Measurements from ENCODE around the gene MTMR4. TPM values are rescaled to one million over a fixed set of nuclear protein-coding genes. Genes with fewer than 3 reads are reported as not detected.

The MTMR4 gene
- total RNA-seq, 1 donor from 2014 or later, result 24.6 TPM

DNA sequence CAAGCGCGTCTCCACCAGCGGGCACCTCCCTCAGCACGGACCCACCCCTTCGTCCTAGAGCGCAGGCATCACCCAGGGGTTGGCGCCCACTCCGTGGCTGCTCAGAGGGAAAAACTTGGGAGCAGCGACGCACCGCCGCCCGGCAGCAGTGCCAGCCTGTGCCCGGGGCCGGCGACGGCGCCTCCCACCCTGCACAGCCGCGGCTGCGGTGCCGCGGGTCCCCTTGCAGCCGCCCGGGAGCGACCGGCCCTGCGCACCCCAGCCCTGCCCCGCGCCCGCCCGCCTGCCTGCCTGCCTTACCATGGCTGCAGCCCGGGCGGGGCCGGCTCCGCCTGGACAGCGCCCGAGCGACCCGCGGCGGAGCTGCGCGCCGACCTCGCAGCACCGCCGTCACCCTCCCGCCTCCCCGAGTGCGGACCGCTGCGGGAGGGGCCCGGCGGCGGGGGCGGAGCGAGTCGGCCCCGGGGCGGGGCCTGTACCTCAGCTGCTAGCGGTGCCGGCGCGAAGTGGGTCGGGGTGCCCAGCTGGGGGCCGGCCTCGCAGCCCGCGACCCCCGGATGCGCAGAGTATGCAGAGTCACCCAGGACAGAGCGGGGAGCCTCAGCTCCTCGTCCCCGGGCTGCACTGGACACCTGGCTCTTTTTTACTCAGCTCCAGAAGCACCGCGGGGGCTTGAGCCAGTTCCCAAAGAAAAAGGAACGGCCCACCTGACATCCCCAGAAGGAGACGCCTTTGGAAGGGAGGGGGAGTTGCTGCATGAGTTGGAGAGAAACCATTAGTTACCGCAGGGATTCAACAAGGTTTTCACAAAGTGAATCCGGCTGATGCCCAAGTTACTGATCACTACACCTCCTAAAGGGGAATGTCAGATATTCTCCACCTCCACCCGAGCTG is 17.5 kb upstream of the MTMR4 start:
- H3K9me3 ChIP-seq, result no peaks in the 10 kb centered on the region
- intact Hi-C loops (cut with DNase I), result loop anchor here (5.0 kb wide), 1 partner anchor 100 kb away; no protein-coding TSS in a partner anchor
- H3K4me1 ChIP-seq, result peaks cover 4 to 19% of the 10 kb centered on the region in 2 donors
- H3K27me3 ChIP-seq, result no peaks in the 10 kb centered on the region
- TF ChIP-seq, protein P1, sequence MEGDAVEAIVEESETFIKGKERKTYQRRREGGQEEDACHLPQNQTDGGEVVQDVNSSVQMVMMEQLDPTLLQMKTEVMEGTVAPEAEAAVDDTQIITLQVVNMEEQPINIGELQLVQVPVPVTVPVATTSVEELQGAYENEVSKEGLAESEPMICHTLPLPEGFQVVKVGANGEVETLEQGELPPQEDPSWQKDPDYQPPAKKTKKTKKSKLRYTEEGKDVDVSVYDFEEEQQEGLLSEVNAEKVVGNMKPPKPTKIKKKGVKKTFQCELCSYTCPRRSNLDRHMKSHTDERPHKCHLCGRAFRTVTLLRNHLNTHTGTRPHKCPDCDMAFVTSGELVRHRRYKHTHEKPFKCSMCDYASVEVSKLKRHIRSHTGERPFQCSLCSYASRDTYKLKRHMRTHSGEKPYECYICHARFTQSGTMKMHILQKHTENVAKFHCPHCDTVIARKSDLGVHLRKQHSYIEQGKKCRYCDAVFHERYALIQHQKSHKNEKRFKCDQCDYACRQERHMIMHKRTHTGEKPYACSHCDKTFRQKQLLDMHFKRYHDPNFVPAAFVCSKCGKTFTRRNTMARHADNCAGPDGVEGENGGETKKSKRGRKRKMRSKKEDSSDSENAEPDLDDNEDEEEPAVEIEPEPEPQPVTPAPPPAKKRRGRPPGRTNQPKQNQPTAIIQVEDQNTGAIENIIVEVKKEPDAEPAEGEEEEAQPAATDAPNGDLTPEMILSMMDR (IDR thresholded peaks at IDR 0.05), result no peak
- DNase-seq (ENCODE audit: low spot score in 2 of 2), result peak in 1 of 2 donors; percentile 82
- peak overlapping the region; percentile 66 to 78 for H3K27ac ChIP-seq
- H3K4me3 ChIP-seq, result peak overlapping the region; percentile 64
- H3K36me3 ChIP-seq, result no peaks in the 10 kb centered on the region

DNA sequence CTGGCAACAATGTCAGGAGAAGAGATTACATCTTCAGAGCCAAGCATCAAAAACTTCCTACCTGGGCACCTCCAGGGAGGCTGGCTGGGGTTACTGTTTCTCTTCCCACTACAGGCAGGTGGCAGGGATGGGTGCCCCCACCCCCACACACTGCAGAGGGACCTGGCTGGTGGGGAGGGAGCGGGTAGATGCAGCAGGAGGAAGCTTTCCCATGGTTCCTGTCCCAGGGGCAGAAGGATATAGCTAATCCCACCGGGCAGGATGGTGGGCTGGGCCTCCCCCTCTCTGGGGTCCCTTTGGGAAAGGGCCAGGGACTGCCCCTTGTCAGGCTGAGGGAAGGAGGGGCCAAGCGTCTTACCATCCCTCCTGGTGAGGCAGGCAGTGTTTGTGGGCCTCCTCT is 16.7 kb upstream of the MTMR4 start:
- TF ChIP-seq, protein P1 (IDR thresholded peaks at IDR 0.05), result no peak
- intact Hi-C loops (cut with DNase I), result loop anchor here (5.0 kb wide), 1 partner anchor 101 kb away; no protein-coding TSS in a partner anchor
- H3K4me1 ChIP-seq, result peaks cover 5 to 25% of the 10 kb centered on the region in 2 donors

DNA sequence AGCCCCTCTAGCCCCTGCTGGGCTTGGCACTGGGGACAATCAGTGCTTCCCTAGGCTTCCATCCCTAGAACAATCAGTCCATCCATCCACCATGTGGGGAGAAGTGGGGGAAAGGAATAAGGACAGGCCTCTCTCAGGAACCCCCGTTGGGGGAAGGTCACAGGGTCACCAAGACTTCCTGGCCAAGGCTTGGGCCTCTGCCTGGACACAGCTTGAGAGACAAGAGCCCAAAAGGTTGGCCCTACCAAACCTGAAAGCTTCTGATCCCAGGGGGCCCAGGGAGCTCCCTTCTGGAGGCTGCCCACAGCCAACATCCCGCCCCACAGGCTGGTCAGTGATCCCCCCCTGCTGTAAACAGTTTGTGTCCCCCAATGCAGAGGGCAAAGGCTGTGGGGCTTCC is 16.2 kb upstream of the MTMR4 start:
- Histone ChIP-seq H3K4me1 (peaks cover 10 to 29% of the 10 kb centered on the region in 2 donors), H3K36me3 (no peaks in the 10 kb centered on the region), H3K27me3 (no peaks in the 10 kb centered on the region), H3K4me3 (peak overlapping the region in 1 of 2 donors; percentile 64), H3K27ac (peak overlapping the region; percentile 64 to 78), H3K9me3 (no peaks in the 10 kb centered on the region)
- intact Hi-C loops (cut with DNase I), result loop anchor here (5.0 kb wide), 1 partner anchor 102 kb away; no protein-coding TSS in a partner anchor
- TF ChIP-seq, protein P1 (IDR thresholded peaks at IDR 0.05), result no peak
- no peak for DNase-seq (ENCODE audit: low spot score in 2 of 2)

More for the DNA sequence above, 16.7 kb upstream of the MTMR4 start:
- peak overlapping the region; percentile 64 for H3K4me3 ChIP-seq
- H3K27me3 ChIP-seq, result no peaks in the 10 kb centered on the region
- no peaks in the 10 kb centered on the region for H3K36me3 ChIP-seq
- peak overlapping the region; percentile 64 to 78 for H3K27ac ChIP-seq
- no peaks in the 10 kb centered on the region for H3K9me3 ChIP-seq
- no peak for DNase-seq (ENCODE audit: low spot score in 2 of 2)

DNA sequence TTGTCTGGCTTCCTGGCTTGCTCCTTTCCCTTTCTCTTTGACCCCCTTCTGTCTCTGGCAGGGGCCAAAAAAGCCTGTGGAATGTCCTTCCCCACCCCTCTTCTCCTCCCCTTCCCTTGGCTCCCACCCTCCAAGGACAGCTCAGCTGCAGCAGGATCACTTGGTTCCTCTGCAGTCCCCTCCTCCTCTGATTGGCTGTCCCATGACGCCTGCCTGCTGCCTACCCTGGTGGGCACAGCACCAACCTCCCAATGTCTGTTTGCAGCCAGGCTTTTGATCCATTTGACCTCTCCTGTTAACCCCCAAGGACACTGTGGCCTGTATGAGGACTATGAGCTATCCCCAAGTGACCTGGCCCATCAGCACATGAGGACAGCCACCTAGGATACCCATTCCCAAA is 14.8 kb upstream of the MTMR4 start:
- no peak overlapping the region for H3K4me3 ChIP-seq
- intact Hi-C loops (cut with DNase I), result loop anchor here (10.0 kb wide), 1 partner anchor 686 kb away; the partner anchor contains the start of gene SMG8

DNA sequence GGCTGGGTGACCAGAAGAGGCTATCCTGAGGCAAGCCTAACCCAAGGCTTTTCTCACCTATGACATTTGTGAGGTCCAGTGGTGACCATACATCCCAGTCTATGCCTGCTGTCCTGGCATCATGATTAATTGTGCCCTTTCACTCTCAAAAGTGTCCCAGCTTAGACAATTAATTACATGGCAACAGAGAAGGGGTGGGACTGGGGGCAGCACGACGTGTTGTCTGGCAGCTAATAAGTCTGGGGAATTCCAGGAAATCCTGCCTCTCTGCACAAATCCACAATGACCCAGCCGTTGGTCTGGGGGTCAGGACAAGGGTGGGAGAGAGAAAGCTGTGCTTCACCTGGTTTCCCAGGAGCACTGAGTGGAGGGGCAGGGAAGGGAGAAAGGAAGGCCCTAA is 14.0 kb upstream of the MTMR4 start:
- H3K27ac ChIP-seq, result peak overlapping the region; percentile 87 to 88

More for the DNA sequence above, 14.8 kb upstream of the MTMR4 start:
- Histone ChIP-seq H3K9me3 (no peaks in the 10 kb centered on the region), H3K27ac (peak overlapping the region; percentile 87 to 88), H3K4me1 (peaks cover 17 to 36% of the 10 kb centered on the region in 2 donors), H3K36me3 (no peaks in the 10 kb centered on the region), H3K27me3 (no peaks in the 10 kb centered on the region)
- no peak for DNase-seq (ENCODE audit: low spot score in 2 of 2)
- TF ChIP-seq, protein P1 (IDR thresholded peaks at IDR 0.05), result no peak

More for the DNA sequence above, 14.0 kb upstream of the MTMR4 start:
- intact Hi-C loops (cut with DNase I), result loop anchor here (10.0 kb wide), 1 partner anchor 686 kb away; the partner anchor contains the start of gene SMG8
- no peaks in the 10 kb centered on the region for H3K36me3 ChIP-seq
- TF ChIP-seq, protein P1 (IDR thresholded peaks at IDR 0.05), result no peak
- no peaks in the 10 kb centered on the region for H3K9me3 ChIP-seq
- no peaks in the 10 kb centered on the region for H3K27me3 ChIP-seq
- peaks cover 17 to 36% of the 10 kb centered on the region in 2 donors for H3K4me1 ChIP-seq
- H3K4me3 ChIP-seq, result no peak overlapping the region
- no peak for DNase-seq (ENCODE audit: low spot score in 2 of 2)

Data from ascending aorta (tissue), 2 donors.